Measurements from ENCODE around the gene MTERF2. TPM values are rescaled to one million over a fixed set of nuclear protein-coding genes. Genes with fewer than 3 reads are reported as not detected.

Gene MTERF2
- total RNA-seq, 4 donors from 2014 or later = 3.8 to 31.5 (median 18.6) TPM

GRCh38 chr12:106964526-106964925, 22.4 kb downstream of the MTERF2 start:
- Histone ChIP-seq H3K4me1 (no peaks in the 10 kb centered on the region), H3K36me3 (no peaks in the 10 kb centered on the region), H3K4me3 (no peak overlapping the region), H3K9me3 (no peaks in the 10 kb centered on the region), H3K27ac (no peak overlapping the region), H3K27me3 (no peaks in the 10 kb centered on the region)
- TF ChIP-seq POLR2A (IDR thresholded peaks at IDR 0.05) = no peak
- TF ChIP-seq CTCF (IDR thresholded peaks at IDR 0.05) = no peak
- intact Hi-C loops (cut with DNase I; ENCODE audit: low total_unique reads) = no loop called here
- no peak for DNase-seq

GRCh38 chr12:106962286-106962685, 24.7 kb downstream of the MTERF2 start:
- DNase-seq = no peak
- no peaks in the 10 kb centered on the region for H3K36me3 ChIP-seq
- H3K4me1 ChIP-seq = no peaks in the 10 kb centered on the region
- no peak overlapping the region for H3K27ac ChIP-seq
- no peak overlapping the region for H3K4me3 ChIP-seq
- TF ChIP-seq CTCF (IDR thresholded peaks at IDR 0.05) = no peak
- TF ChIP-seq POLR2A (IDR thresholded peaks at IDR 0.05) = no peak
- no peaks in the 10 kb centered on the region for H3K9me3 ChIP-seq
- intact Hi-C loops (cut with DNase I; ENCODE audit: low total_unique reads) = no loop called here
- no peaks in the 10 kb centered on the region for H3K27me3 ChIP-seq

- Histone ChIP-seq H3K36me3 (no peaks in the 10 kb centered on the region), H3K27ac (no peak overlapping the region), H3K4me1 (no peaks in the 10 kb centered on the region), H3K4me3 (no peak overlapping the region), H3K27me3 (no peaks in the 10 kb centered on the region), H3K9me3 (no peaks in the 10 kb centered on the region)
- intact Hi-C loops (cut with DNase I; ENCODE audit: low total_unique reads) = no loop called here
- no peak for TF ChIP-seq POLR2A (IDR thresholded peaks at IDR 0.05)
- TF ChIP-seq CTCF (IDR thresholded peaks at IDR 0.05) = no peak
- DNase-seq = no peak
Measured at GRCh38 chr12:106960443-106960842, 26.5 kb downstream of the MTERF2 start.

- TF ChIP-seq POLR2A (IDR thresholded peaks at IDR 0.05) = no peak
- TF ChIP-seq CTCF (IDR thresholded peaks at IDR 0.05) = no peak
- Histone ChIP-seq H3K4me1 (no peaks in the 10 kb centered on the region), H3K27me3 (no peaks in the 10 kb centered on the region), H3K27ac (peak overlapping the region; percentile 95 to 100), H3K9me3 (no peaks in the 10 kb centered on the region), H3K4me3 (peak overlapping the region; percentile 75 to 95), H3K36me3 (no peaks in the 10 kb centered on the region)
- DNase-seq = no peak
- intact Hi-C loops (cut with DNase I; ENCODE audit: low total_unique reads) = loop anchor here (10.0 kb wide), 1 partner anchor 137 kb away; the partner anchor contains the start of gene CRY1
Measured at GRCh38 chr12:106957583-106957982, 29.4 kb downstream of the MTERF2 start.

- H3K4me3 ChIP-seq = peak overlapping the region; percentile 75 to 95
- TF ChIP-seq POLR2A (IDR thresholded peaks at IDR 0.05) = peak in 1 of 2 donors; percentile 17
- peak in 2 of 4 experiments; percentile 32 to 37 for TF ChIP-seq CTCF (IDR thresholded peaks at IDR 0.05)
- intact Hi-C loops (cut with DNase I; ENCODE audit: low total_unique reads) = loop anchor here (10.0 kb wide), 1 partner anchor 139 kb away; the partner anchor contains the start of gene CRY1
Measured at GRCh38 chr12:106956048-106956578, 30.8 kb downstream of the MTERF2 start.

More at GRCh38 chr12:106956048-106956578, 30.8 kb downstream of the MTERF2 start:
- Histone ChIP-seq H3K27ac (peak overlapping the region; percentile 95 to 100), H3K27me3 (no peaks in the 10 kb centered on the region), H3K9me3 (no peaks in the 10 kb centered on the region), H3K4me1 (no peaks in the 10 kb centered on the region), H3K36me3 (no peaks in the 10 kb centered on the region)
- DNase-seq = peak; percentile 76
